ACHN (cell line): Measurements from ENCODE around the gene GPR160.
"Not testable (repeated sequence)": the region's sequence is repeated elsewhere in the genome, so short reads cannot be mapped to it uniquely, and the experiment has no call there.

ENCODE experiments used
- DNase-seq: peaks from one replicate; pipeline ENCODE4 v3.0.0-alpha.2; 2015
- in situ Hi-C: cut with HindIII; loops from 2 replicates; pipeline ENCODE4 v1.10.0; 2017; ENCODE audit warnings: low sequenced_read_pairs, low pct_ligation_motif_present, low pct_unique_long_range_greater_than_20kb

Gene GPR160, protein sequence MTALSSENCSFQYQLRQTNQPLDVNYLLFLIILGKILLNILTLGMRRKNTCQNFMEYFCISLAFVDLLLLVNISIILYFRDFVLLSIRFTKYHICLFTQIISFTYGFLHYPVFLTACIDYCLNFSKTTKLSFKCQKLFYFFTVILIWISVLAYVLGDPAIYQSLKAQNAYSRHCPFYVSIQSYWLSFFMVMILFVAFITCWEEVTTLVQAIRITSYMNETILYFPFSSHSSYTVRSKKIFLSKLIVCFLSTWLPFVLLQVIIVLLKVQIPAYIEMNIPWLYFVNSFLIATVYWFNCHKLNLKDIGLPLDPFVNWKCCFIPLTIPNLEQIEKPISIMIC

DNA sequence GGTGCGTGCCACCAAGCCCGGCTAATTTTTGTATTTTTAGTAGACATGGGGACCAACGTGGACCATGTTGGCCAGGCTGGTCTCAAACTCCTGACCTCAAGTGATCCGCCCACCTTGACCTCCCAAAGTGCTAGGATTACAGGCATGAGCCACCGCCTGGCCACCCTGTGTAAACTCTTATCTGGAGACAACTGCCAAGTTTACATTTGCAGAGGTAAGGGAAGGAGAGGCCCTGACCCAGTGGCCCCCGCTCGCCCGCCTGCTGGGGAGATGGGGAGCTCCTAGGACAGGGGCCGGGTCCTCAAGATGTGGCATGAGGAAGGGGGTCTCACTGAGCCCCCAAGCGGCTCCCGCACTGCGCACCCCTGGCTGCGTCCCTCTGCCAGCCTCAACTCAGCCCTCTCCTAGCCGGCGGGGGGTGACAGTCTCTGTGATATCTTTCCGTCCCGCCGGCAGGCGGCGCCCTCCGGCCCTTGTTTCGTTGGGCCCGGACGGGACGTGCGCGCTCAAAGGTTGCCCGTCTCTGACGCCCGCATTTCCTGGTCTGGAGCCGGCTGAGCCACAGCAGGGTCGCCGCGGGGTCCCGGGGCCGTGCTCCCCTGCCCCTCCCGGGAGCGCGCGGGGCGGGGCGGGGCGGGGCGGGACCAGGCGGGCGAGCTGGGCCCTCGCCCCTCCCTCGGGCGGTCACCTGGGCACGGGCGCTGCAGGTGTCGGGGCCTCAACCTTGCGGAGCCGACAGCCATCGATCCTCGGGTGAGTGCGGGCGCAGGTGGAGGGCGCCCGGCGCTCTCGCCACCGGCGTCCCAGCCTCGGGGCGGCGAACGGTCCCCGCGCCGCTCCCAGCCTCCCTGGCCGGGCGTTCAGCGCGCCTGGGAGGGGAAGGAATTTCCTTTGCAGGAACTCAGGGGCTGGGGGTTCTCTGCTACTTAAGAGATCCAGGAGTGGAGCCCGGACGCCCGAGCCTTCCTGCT is at the start of gene GPR160:
GPR160 (plus strand) TSS at position 533 of the 971 bp plus-strand sequence. CDS start 45,978 bp downstream, outside the sequence.
- peak; percentile 70 for DNase-seq
- in situ Hi-C loops: no loop called here

DNA sequence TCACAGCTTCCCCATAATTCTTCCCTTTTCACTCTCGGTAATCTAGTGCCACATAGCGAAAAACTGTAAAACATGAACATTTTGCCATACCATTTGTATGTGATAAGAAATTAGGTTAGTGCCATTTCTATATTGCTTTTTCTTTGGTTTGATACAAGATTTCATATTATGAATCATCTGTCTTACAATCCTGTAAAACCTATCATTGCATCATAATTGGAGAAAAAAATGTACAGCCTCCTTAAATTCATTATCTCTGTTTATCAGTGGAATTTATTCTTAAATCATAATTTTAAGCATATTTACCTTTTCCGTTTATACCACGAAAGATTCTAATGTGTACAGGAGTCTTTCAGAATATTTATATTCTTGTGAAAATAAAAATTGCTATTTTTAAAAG is 47.4 kb upstream of the GPR160 start:
- in situ Hi-C loops: no loop called here
- DNase-seq: no peak

DNA sequence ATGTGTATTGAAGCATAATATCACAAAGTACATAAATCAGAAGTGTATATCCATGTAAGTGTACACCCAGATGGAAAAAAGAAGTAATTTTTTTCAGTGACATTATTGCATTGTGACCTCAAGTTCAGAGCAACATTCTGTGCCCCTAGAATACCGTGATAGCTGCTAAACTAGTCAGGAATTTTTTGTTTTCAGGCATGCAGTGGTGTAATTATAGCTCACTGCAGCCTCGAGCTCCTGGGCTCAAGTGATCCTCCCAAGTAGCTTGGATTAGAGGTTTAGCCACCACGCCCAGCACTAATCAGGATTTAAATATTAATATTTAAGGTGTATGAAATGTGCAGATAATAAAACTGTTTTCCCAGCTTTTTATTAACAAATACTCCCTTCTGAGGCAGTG is 45.6 kb upstream of the GPR160 start:
- DNase-seq: no peak
- in situ Hi-C loops: no loop called here

DNA sequence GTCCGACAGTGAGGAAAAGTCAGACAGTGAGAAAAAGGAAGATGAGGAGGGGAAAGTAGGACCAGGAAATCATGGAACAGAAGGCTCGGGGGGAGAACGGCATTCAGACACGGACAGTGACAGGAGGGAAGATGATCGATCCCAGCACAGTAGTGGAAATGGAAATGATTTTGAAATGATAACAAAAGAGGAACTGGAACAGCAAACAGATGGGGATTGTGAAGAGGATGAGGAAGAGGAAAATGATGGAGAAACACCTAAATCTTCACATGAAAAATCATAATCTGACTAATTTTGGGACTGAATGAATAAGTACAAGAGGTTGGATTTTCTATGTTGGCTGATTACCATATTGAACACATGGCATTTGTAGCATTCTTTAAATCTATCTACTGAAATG is 45.0 kb upstream of the GPR160 start:
- DNase-seq: no peak

DNA sequence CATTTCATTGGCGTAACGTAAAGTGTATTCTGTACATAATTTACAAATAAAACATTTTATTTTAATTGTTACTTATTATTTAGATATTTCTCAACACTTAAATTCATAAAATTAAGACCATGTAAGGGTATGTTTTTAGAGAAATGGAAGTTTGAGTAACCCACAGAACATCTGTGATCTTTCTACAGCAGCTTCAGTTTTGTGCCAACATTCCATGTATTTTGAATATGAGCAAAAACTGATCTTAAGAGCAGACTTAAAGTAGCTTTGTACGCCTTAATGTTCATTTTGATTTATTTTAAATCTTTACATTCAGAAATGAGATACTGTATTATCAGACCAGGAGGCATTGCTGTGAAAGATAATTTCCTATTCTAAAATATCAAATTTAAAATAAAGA is 44.0 kb upstream of the GPR160 start:
- in situ Hi-C loops: no loop called here
- no peak for DNase-seq

More for the DNA sequence above, 45.0 kb upstream of the GPR160 start:
- in situ Hi-C loops: no loop called here

DNA sequence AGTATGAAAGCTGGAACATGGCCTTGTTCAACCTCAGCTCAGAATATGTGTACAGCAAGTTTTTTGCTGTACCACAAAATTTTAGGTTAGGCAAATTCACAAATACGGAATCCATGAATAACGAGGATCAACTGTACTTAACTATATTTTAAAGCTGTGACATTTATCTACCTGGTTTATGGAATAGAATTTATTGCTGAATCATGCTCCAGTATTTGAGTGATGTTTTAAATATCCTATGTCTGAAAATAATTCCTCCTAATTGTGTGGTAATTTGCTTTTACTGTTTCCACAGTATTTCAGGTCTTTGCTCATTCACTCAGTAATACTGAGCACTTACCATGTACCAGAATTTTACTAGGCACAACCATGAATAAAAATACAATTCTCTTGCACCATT is 41.7 kb upstream of the GPR160 start:
- no peak for DNase-seq
- in situ Hi-C loops: no loop called here

DNA sequence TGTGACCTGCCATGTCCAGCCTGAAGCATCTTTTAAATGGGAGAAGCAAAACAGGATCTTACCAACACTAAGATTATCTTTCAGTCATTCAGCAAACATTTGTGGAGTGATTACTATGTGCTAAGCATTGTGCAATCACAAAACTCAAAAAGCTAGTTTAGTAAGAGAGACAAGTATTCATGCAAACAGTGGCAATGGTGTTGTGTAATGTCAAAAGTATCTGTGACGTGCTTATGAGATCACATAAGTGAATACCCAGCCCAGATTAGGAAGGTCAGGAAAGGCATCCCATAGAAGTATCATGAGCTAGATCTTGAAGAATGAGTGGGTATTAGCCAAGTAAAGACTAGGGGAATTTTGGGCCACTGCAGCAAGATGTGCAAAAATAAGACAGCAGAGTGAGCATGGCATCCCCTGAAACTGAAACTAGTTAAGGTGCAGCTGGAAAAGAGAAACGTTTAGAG is 39.1 kb upstream of the GPR160 start:
- in situ Hi-C loops: no loop called here

DNA sequence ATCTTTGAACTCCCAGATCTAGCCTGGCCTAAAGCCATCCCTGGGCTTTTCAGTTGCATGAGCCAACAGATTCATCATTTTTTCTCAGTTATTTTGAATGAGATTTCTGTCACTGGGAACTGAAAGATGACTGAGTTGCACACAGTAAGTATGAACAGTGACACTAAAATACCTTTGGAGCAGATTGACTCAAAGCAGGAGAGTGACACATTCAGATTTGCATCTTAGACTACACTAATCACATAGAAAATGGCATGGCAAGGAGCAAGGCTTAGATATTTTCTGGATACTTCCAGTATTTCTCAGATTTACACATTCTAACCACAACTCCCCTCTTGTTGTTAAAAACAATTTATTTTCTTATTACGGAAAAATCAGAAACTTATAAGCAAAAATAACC is 38.4 kb upstream of the GPR160 start:
- in situ Hi-C loops: no loop called here
- no peak for DNase-seq

More for the DNA sequence above, 39.1 kb upstream of the GPR160 start:
- DNase-seq: no peak

DNA sequence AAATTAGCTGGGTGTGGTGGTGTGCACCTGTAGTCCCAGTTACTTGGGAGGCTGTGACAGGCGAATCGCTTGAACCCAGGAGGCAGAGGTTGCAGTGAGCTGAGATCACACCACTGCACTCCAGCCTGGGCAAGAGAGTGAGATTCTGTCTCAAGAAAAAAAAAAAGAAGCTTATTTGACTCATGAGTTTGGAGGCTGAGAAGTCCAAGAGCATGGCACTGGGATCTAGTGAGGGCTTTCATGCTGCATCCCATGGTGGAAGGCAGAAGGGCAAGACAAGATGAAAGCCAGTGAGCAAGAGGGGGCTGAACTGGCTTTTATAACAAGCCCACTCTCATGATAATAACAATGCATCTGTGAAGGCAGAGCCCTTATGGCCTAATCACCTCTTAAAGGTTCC is 37.7 kb upstream of the GPR160 start:
- DNase-seq: no peak
- in situ Hi-C loops: no loop called here

DNA sequence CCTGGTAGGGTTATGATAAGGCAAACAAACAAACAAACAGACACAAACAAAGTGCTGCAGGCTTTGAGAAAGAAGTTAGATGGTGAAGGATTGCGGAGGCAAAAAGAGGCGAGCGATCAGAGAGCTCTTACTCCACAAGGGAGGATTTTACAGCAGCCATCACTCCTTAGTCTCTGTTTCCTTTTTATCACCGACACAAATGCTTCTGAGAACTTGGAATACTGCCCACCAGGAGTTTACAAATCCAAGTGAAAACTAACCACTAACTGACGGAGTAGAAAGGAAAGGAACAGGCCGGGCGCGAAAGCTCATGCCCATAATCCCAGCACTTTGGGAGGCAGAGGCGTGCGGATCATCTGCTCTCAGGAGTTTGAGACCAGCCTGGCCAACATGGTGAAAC is 35.6 kb upstream of the GPR160 start:
- DNase-seq: no peak
- in situ Hi-C loops: no loop called here

DNA sequence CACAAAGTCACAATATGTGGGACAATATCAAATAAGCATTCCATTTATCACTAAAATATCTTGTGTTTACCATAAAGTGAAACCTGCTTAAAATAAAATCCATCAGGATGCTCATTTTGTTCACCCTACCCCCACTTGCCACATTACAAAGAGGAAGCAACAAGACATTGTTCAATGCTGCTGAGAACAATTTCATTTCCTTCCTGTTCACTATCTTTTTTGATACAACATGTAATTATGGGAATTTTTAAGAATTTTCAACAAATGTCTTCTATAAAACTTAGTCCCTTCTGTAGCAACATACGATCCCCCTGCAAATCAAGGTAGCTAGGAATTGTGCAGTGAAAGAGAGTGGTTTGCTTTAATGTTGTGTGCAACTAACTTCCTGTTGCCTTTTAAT is 34.9 kb upstream of the GPR160 start:
- in situ Hi-C loops: no loop called here
- DNase-seq: no peak

DNA sequence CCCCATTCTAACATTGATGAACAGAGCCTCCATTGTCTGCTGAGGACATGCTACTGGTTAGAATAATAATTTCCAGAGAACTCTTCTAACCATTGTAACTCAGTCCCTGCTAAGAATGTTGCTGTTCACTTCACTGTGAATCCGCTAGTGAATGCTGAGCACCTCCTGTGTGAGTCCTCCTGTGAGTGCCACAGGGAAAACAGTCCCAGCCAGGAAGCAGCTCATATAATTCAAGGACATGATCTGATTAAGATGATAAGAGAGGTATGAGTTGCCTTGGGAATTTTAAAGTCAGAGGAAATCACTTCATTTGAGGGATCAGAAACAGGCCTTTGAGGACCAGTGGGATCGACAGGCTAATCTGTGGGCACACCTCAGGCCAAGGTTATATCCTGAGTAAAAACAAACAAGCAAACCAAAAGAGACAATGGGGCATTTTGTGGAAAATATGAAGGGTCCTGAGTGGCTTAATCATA is 33.9 kb upstream of the GPR160 start:
- in situ Hi-C loops: no loop called here
- no peak for DNase-seq

DNA sequence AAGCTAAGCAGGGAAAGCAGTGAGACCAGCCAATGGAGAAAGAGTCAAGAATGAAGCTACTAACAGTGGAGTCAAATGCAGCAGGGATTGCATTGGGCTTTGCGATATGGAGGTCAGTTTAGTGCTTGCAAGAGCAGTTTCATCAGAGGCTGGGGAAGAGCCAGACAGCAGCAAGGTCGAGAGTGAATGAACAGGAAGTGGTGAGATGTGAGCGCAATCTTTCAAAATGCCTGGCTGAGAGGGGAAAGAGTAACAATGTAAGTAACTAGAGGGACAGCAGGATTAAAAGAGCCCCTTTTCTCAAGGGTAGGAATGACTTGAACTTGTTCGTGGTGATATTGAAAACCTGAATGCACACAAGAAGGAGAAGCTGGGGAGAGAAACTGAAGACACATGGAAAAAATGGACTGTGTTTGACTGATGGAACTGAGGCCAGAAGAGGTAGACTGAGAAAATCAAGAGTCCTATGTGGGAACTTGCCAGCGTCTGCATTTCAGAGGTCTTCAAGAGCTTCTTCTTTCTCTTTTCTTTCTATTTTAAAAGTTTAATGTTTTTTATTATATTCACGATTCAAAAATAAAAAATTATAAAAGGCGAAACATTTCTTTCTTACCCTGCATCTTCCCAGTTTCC is 30.6 kb upstream of the GPR160 start:
- in situ Hi-C loops: no loop called here
- no peak for DNase-seq

DNA sequence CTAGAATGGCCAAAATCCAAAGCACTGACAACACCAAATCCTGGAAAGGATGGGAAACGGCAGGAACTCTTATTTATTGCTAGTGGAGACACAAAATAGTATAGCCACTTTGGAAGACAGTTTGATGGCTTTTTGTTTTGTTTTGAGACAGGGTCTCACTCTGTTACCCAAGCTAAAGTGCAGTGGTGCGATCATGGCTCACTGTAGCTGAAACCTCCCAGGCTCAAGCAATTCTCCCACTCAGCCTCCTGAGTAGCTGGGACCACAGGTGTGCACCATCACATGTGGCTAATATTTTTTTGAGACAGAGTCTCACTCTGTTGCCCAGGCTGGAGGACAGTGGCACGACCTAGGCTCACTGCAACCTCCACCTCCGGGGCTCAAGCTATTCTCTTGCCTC is 27.3 kb upstream of the GPR160 start:
- no peak for DNase-seq
- in situ Hi-C loops: no loop called here

DNA sequence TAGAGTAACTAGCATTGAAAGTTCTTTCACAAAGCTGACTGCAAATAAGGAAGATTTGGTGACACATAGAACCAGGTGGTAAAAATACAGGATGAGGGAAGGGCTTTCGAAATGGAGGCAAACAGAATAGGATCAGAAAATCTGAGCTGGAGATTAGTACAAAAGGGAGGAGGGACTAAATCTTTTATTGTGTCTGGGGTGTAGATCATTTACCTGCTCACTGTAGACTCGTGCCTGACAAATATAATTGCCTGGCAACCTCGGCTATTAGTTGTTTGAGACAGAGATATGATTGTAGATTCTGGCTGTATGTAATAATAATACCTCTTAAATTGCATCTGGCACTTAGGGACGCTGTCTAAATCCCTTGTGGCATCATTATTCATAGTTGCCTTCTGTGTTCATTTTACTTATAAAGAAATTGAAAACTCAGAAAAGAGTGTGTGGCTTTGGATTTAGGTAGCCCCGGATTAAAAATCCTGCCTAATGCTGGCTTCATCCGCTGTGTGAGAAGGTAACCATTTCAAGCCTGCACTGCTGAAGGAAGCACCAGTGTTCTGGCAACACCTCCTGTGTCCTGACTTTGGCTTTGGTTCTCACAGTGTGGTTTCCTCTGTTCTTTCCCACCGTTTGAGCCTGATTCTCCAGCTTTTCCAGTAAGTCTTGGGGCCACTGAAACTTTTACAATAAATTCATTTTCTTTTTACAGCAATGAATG is 25.0 kb upstream of the GPR160 start:
- DNase-seq: no peak

DNA sequence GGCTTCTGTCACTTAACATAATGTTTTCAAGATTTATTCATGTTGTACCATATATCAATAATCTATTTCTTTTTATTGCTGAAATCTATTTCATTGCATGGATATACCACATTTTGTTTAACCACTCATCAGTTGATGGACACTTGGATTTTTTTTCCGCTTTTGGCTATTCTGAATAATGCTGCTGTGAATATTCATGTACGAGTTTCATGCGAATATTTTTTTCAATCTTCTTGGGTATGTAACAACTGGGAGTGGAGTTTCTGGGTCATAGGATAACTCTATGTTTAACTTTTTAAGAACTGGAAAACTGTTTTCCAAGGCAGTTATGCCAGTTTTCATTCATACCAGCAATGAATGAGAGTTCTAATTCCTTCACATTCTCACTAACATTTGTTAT is 21.7 kb upstream of the GPR160 start:
- in situ Hi-C loops: no loop called here
- no peak for DNase-seq

More for the DNA sequence above, 25.0 kb upstream of the GPR160 start:
- in situ Hi-C loops: no loop called here

DNA sequence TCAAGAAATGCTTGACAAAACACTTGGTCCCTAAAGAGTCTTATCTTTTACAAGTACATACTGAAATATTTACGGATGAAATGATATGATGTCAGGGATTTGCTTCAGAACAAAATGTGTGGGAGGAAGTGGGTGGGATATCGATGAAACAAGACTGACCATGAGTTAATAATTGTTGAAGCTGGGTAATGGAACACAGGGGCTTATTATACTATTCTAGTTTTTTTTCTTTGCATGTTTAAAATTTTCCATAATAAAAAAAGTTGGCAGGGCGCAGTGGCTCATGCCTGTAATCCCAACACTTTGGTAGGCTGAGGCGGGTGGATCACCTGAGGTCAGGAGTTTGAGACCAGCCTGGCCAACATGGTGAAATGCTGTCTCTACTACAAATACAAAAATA is 18.5 kb upstream of the GPR160 start:
- in situ Hi-C loops, DNase-seq: not testable (repeated sequence)

DNA sequence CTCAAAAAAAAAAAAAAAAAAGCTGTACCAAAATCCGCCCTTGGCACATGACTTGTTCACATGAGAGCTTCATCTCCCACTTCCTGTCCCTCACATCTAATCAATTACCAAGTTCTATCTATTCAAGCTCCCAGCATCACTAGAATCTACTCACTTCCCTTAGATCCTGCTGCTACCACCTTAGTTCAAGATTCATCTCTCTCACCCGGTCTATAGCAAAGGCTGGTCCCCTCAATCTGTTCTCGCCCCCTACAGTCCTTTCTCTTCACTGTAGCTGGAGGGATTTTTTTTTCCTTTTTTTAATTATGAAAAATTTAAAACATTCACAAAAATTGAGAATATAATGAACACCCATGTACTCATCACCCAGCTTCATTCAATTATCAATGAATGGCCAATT is 16.7 kb upstream of the GPR160 start:
- in situ Hi-C loops: no loop called here
- no peak for DNase-seq
